Measurements from ENCODE around the gene DSPP.

Gene DSPP

DNA sequence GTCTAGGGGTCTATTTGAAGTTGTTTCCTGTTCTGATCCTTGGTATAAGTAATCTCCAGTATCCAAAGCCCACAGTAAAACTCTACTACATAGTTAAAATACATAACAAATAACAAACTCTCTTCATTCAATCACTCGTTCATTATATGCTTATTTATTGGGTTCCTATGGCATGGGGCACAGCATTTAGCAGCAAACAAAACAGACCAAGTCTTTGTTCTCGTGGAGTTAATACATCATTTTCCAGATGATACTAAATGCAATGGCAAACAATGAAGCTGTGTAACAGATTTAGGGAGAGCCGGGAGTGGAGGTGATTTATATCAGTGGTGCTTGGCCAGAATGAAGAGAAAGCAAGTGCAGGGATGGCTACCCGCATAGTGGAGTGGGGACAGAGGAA lies 42.6 kb upstream of the DSPP start:
- TF ChIP-seq, protein P1, sequence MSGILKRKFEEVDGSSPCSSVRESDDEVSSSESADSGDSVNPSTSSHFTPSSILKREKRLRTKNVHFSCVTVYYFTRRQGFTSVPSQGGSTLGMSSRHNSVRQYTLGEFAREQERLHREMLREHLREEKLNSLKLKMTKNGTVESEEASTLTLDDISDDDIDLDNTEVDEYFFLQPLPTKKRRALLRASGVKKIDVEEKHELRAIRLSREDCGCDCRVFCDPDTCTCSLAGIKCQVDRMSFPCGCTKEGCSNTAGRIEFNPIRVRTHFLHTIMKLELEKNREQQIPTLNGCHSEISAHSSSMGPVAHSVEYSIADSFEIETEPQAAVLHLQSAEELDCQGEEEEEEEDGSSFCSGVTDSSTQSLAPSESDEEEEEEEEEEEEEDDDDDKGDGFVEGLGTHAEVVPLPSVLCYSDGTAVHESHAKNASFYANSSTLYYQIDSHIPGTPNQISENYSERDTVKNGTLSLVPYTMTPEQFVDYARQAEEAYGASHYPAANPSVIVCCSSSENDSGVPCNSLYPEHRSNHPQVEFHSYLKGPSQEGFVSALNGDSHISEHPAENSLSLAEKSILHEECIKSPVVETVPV (CRISPR knock-in tag; IDR thresholded peaks at IDR 0.05), result no peak
- TF ChIP-seq ARNTL (CRISPR knock-in tag; IDR thresholded peaks at IDR 0.05; ENCODE audit: borderline replicate concordance, low read depth), result no peak
- no peak for TF ChIP-seq ZNF565 (CRISPR knock-in tag; conservative IDR thresholded peaks at IDR 0.05; ENCODE audit: low read depth)
- no peak for TF ChIP-seq ZNF8 (CRISPR knock-in tag; IDR thresholded peaks at IDR 0.05)
- TF ChIP-seq ZFP30 (CRISPR knock-in tag; IDR thresholded peaks at IDR 0.05), result no peak
- TF ChIP-seq, protein P2, sequence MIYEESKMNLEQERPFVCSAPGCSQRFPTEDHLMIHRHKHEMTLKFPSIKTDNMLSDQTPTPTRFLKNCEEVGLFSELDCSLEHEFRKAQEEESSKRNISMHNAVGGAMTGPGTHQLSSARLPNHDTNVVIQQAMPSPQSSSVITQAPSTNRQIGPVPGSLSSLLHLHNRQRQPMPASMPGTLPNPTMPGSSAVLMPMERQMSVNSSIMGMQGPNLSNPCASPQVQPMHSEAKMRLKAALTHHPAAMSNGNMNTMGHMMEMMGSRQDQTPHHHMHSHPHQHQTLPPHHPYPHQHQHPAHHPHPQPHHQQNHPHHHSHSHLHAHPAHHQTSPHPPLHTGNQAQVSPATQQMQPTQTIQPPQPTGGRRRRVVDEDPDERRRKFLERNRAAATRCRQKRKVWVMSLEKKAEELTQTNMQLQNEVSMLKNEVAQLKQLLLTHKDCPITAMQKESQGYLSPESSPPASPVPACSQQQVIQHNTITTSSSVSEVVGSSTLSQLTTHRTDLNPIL (CRISPR knock-in tag; IDR thresholded peaks at IDR 0.05; ENCODE audit: low read depth), result no peak
- no peak for TF ChIP-seq ZNF70 (CRISPR knock-in tag; IDR thresholded peaks at IDR 0.05)
- TF ChIP-seq SNAI2 (CRISPR knock-in tag; IDR thresholded peaks at IDR 0.05), result no peak
- TF ChIP-seq TOX (CRISPR knock-in tag; IDR thresholded peaks at IDR 0.05; ENCODE audit: borderline replicate concordance), result no peak
- no peak for TF ChIP-seq ZC3H10 (CRISPR knock-in tag; IDR thresholded peaks at IDR 0.05)
- TF ChIP-seq, protein P3, sequence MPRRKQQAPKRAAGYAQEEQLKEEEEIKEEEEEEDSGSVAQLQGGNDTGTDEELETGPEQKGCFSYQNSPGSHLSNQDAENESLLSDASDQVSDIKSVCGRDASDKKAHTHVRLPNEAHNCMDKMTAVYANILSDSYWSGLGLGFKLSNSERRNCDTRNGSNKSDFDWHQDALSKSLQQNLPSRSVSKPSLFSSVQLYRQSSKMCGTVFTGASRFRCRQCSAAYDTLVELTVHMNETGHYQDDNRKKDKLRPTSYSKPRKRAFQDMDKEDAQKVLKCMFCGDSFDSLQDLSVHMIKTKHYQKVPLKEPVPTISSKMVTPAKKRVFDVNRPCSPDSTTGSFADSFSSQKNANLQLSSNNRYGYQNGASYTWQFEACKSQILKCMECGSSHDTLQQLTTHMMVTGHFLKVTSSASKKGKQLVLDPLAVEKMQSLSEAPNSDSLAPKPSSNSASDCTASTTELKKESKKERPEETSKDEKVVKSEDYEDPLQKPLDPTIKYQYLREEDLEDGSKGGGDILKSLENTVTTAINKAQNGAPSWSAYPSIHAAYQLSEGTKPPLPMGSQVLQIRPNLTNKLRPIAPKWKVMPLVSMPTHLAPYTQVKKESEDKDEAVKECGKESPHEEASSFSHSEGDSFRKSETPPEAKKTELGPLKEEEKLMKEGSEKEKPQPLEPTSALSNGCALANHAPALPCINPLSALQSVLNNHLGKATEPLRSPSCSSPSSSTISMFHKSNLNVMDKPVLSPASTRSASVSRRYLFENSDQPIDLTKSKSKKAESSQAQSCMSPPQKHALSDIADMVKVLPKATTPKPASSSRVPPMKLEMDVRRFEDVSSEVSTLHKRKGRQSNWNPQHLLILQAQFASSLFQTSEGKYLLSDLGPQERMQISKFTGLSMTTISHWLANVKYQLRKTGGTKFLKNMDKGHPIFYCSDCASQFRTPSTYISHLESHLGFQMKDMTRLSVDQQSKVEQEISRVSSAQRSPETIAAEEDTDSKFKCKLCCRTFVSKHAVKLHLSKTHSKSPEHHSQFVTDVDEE (CRISPR knock-in tag; IDR thresholded peaks at IDR 0.05), result no peak
- no peak for TF ChIP-seq ESRRG (CRISPR knock-in tag; IDR thresholded peaks at IDR 0.05)
- TF ChIP-seq TCF4 (CRISPR knock-in tag; IDR thresholded peaks at IDR 0.05; ENCODE audit: borderline replicate concordance), result no peak
- TF ChIP-seq, protein P4, sequence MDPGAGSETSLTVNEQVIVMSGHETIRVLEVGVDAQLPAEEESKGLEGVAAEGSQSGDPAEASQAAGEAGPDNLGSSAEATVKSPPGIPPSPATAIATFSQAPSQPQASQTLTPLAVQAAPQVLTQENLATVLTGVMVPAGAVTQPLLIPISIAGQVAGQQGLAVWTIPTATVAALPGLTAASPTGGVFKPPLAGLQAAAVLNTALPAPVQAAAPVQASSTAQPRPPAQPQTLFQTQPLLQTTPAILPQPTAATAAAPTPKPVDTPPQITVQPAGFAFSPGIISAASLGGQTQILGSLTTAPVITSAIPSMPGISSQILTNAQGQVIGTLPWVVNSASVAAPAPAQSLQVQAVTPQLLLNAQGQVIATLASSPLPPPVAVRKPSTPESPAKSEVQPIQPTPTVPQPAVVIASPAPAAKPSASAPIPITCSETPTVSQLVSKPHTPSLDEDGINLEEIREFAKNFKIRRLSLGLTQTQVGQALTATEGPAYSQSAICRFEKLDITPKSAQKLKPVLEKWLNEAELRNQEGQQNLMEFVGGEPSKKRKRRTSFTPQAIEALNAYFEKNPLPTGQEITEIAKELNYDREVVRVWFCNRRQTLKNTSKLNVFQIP (CRISPR knock-in tag; IDR thresholded peaks at IDR 0.05; ENCODE audit: borderline replicate concordance, low read depth), result no peak
- TF ChIP-seq CSDC2 (CRISPR knock-in tag; IDR thresholded peaks at IDR 0.05), result no peak
- no peak for ATAC-seq

DNA sequence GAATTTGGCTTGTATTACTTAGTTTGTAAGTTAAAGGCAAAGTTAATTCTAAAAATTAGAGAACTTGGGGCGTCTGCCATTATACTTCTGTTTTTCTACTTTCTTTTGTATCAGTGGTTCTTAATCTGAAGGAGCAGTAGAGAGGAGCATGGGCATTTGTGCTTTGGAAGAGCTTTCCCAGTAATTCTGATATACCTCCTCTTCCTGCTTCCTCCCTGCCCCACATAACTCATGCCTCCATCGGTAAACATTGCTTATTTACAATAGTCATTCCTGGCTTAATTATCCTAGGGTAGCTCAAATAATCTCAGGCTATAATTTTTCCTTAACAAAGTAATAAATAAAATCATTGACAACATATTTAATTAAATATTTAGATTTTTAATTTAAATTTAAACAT lies 42.1 kb upstream of the DSPP start:
- TF ChIP-seq, protein P4 (CRISPR knock-in tag; IDR thresholded peaks at IDR 0.05; ENCODE audit: borderline replicate concordance, low read depth), result no peak
- no peak for TF ChIP-seq TCF4 (CRISPR knock-in tag; IDR thresholded peaks at IDR 0.05; ENCODE audit: borderline replicate concordance)
- no peak for TF ChIP-seq OSR1 (CRISPR knock-in tag; IDR thresholded peaks at IDR 0.05)
- TF ChIP-seq ZNF8 (CRISPR knock-in tag; IDR thresholded peaks at IDR 0.05), result no peak
- TF ChIP-seq RARB (CRISPR knock-in tag; IDR thresholded peaks at IDR 0.05), result no peak
- TF ChIP-seq ZFP3 (CRISPR knock-in tag; IDR thresholded peaks at IDR 0.05), result no peak
- no peak for TF ChIP-seq ZFP30 (CRISPR knock-in tag; IDR thresholded peaks at IDR 0.05)
- no peak for TF ChIP-seq ARNTL (CRISPR knock-in tag; IDR thresholded peaks at IDR 0.05; ENCODE audit: borderline replicate concordance, low read depth)
- no peak for ATAC-seq

DNA sequence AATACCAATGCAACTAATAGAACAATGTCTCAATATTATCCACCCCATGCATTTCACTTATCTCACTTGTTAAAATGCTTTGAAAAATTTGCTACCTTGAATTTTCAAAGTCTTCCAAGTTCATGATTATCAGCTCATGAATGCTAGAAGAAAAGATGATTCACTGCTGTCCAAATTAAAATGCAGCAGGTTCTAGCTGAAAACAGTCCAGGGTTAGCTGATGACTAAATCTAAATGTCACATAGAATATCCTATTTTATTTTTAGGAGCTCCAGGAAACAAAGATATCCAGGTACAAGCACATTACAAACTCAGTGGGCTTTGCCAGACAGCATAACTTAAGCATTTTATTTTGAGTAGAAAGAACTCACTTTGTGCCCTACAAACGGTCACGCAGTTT lies 41.1 kb upstream of the DSPP start:
- ATAC-seq, result peak; percentile 72
- no peak for TF ChIP-seq TOX (CRISPR knock-in tag; IDR thresholded peaks at IDR 0.05; ENCODE audit: borderline replicate concordance)
- TF ChIP-seq, protein P5, sequence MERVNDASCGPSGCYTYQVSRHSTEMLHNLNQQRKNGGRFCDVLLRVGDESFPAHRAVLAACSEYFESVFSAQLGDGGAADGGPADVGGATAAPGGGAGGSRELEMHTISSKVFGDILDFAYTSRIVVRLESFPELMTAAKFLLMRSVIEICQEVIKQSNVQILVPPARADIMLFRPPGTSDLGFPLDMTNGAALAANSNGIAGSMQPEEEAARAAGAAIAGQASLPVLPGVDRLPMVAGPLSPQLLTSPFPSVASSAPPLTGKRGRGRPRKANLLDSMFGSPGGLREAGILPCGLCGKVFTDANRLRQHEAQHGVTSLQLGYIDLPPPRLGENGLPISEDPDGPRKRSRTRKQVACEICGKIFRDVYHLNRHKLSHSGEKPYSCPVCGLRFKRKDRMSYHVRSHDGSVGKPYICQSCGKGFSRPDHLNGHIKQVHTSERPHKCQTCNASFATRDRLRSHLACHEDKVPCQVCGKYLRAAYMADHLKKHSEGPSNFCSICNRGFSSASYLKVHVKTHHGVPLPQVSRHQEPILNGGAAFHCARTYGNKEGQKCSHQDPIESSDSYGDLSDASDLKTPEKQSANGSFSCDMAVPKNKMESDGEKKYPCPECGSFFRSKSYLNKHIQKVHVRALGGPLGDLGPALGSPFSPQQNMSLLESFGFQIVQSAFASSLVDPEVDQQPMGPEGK (CRISPR knock-in tag; IDR thresholded peaks at IDR 0.05; ENCODE audit: borderline replicate concordance), result no peak
- TF ChIP-seq, protein P3 (CRISPR knock-in tag; IDR thresholded peaks at IDR 0.05), result no peak
- no peak for TF ChIP-seq PPARA (CRISPR knock-in tag; IDR thresholded peaks at IDR 0.05; ENCODE audit: borderline replicate concordance)
- TF ChIP-seq RARB (CRISPR knock-in tag; IDR thresholded peaks at IDR 0.05), result no peak
- TF ChIP-seq SNAI2 (CRISPR knock-in tag; IDR thresholded peaks at IDR 0.05), result no peak
- TF ChIP-seq ARNTL (CRISPR knock-in tag; IDR thresholded peaks at IDR 0.05; ENCODE audit: borderline replicate concordance, low read depth), result no peak
- TF ChIP-seq, protein P2 (CRISPR knock-in tag; IDR thresholded peaks at IDR 0.05; ENCODE audit: low read depth), result no peak

Data from SK-N-SH treated with all-trans-retinoic acid at 6 μM for 48 hours (cell line).